ENCODE measurements around the gene NPAS3. TPM values are rescaled to one million over a fixed set of nuclear protein-coding genes. Genes with fewer than 3 reads are reported as not detected.

NPAS3 gene
- total and polyA plus RNA-seq, 2 of the 8 experiments (the other 6 are each of a cell fraction or from before 2014, with no cell fraction given), result 0.11 to 0.60 TPM

DNA sequence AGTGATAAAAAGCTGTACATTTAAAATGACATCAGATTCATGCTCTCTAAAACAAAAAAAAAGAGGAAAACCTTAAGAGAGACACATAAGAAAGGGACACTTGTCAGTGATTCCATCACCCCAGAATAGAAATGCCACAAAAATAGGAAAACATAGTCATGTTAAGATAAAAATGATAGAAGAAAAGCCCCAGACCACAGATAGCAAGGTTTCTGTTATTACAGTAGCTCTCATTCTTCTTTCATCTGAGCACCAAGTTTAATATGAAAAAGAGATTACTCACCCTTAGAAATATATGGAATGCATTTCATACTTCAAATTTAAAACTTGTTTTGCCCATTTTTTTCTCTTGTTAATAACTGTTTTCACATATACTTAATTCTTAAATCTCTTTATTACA lies 795.0 kb downstream of the NPAS3 start:
- Histone ChIP-seq H3K56ac (replicated peaks; ENCODE audit: insufficient read length, low read depth, low read length) (no peak overlapping the region), H3K9me3 (ENCODE audit: insufficient read depth in 2 of 2, low read depth in 1 of 2, low read length in 1 of 2) (no peaks in the 10 kb centered on the region), H3K14ac (ENCODE audit: insufficient read length) (no peak overlapping the region), H3K36me3 (ENCODE audit: control insufficient read depth in 2 of 4, insufficient read depth in 4 of 4, low read length in 3 of 4) (no peaks in the 10 kb centered on the region), H3K27ac (ENCODE audit: low read depth, low read length) (no peak overlapping the region), H4K20me1 (replicated peaks in 1 of 2; ENCODE audit: control insufficient read depth in 1 of 2, insufficient read depth in 2 of 2, low read length in 2 of 2) (no peaks in the 10 kb centered on the region), H3K23me2 (ENCODE audit: low read depth, low read length) (no peaks in the 10 kb centered on the region), H3K4me2 (ENCODE audit: insufficient read depth in 1 of 2, low read depth in 2 of 2, low read length in 2 of 2) (no peak overlapping the region), H2AK5ac (ENCODE audit: low read depth, low read length) (no peak overlapping the region), H3K27me3 (replicated peaks in 1 of 4; ENCODE audit: control insufficient read depth in 3 of 4, extremely low read depth in 1 of 4, insufficient read depth in 3 of 4, low read length in 3 of 4) (no peaks in the 10 kb centered on the region), H3K9ac (replicated peaks in 1 of 4; ENCODE audit: extremely low read depth in 1 of 4, low read depth in 3 of 4, low read length in 3 of 4) (no peak overlapping the region), H2AFZ (ENCODE audit: low read length) (no peak overlapping the region), H3K4ac (replicated peaks; ENCODE audit: insufficient read length, low read depth, low read length) (no peak overlapping the region), H3K18ac (ENCODE audit: extremely low read depth, low read length) (no peak overlapping the region), H4K5ac (ENCODE audit: insufficient read length, low read depth, low read length) (no peak overlapping the region), H2BK15ac (ENCODE audit: low read length) (no peak overlapping the region), H2BK20ac (ENCODE audit: low read length) (no peak overlapping the region), H3K79me2 (ENCODE audit: control insufficient read depth in 1 of 2, insufficient read depth in 2 of 2, low read length in 2 of 2) (no peaks in the 10 kb centered on the region), H3K4me3 (ENCODE audit: extremely low read depth in 1 of 4, insufficient read depth in 2 of 4, low read depth in 3 of 4, low read length in 4 of 4) (no peak overlapping the region), H2BK120ac (replicated peaks; ENCODE audit: low read depth, low read length) (no peak overlapping the region), H3K4me1 (replicated peaks in 1 of 4; ENCODE audit: control insufficient read depth in 3 of 4, insufficient read depth in 4 of 4, low read length in 3 of 4) (peaks cover 0 to 12% (median 3%) of the 10 kb centered on the region in 4 experiments; a peak in 1 of 7 replicates), H3K79me1 (ENCODE audit: low read depth, low read length) (no peaks in the 10 kb centered on the region), H4K8ac (ENCODE audit: extremely low read depth, insufficient read depth, low read length) (no peak overlapping the region), H2BK12ac (ENCODE audit: low read depth, low read length) (no peak overlapping the region), H2BK5ac (ENCODE audit: low read depth, low read length) (no peak overlapping the region), H3K23ac (ENCODE audit: insufficient read length) (no peak overlapping the region), H4K91ac (replicated peaks; ENCODE audit: insufficient read length, low read length) (no peak overlapping the region)
- ChIA-PET POLR2A (ENCODE audit: partially characterized antibody) (no interaction called here), CTCF (ENCODE audit: partially characterized antibody) (interaction anchor here (0.6 kb wide), 2 partner anchors 258 to 1145 kb away, joined by 3 to 4 read pairs; no protein-coding TSS in a partner anchor)
- TF ChIP-seq YY1 (IDR thresholded peaks at IDR 0.05; ENCODE audit: low read depth, low read length) (no peak), ASH2L (IDR thresholded peaks at IDR 0.05; ENCODE audit: low read length) (no peak), NANOG (IDR thresholded peaks at IDR 0.05; ENCODE audit: insufficient read depth, low read depth, low read length, poor library complexity, severe bottlenecking) (no peak), SRF (IDR thresholded peaks at IDR 0.05; ENCODE audit: low read depth, low read length) (no peak), FOSL1 (IDR thresholded peaks at IDR 0.05; ENCODE audit: insufficient read depth, low read depth, low read length) (no peak), RFX5 (IDR thresholded peaks at IDR 0.05; ENCODE audit: borderline replicate concordance, low read depth, low read length) (no peak), POLR2A (IDR thresholded peaks at IDR 0.05; ENCODE audit: control extremely low read depth in 1 of 2, low read depth in 2 of 2, low read length in 2 of 2) (no peak), TAF1 (IDR thresholded peaks at IDR 0.05; ENCODE audit: low read depth, low read length) (no peak), CBX8 (IDR thresholded peaks at IDR 0.05; ENCODE audit: borderline replicate concordance, low read depth, low read length) (no peak), JUND (IDR thresholded peaks at IDR 0.05; ENCODE audit: low read length) (no peak), SIRT6 (IDR thresholded peaks at IDR 0.05; ENCODE audit: low read length) (no peak), POLR2AphosphoS5 (IDR thresholded peaks at IDR 0.05; ENCODE audit: low read depth, low read length) (no peak)
- TF ChIP-seq, protein P1, sequence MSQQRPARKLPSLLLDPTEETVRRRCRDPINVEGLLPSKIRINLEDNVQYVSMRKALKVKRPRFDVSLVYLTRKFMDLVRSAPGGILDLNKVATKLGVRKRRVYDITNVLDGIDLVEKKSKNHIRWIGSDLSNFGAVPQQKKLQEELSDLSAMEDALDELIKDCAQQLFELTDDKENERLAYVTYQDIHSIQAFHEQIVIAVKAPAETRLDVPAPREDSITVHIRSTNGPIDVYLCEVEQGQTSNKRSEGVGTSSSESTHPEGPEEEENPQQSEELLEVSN (IDR thresholded peaks at IDR 0.05), result no peak
- TF ChIP-seq, protein P2, sequence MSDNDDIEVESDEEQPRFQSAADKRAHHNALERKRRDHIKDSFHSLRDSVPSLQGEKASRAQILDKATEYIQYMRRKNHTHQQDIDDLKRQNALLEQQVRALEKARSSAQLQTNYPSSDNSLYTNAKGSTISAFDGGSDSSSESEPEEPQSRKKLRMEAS (IDR thresholded peaks at IDR 0.05), result no peak
- no peak for DNase-seq (ENCODE audit: low read depth in 1 of 2, low spot score in 2 of 2)
- no peak for FAIRE-seq

All from H1 (cell line).